Kidney tubule cell (primary cell): ENCODE results near the gene TLN1.

Experiments used
- DNase-seq: peaks from one replicate; pipeline ENCODE4 v3.0.0-alpha.2; 2018; ENCODE audit warnings: low spot score

Gene TLN1

GRCh38 chr9:35728041-35728971 is 3.7 kb downstream of the TLN1 start:
- peak; percentile 87 for DNase-seq

- DNase-seq, result no peak
These were observed 4.3 kb downstream of the TLN1 start for GRCh38 chr9:35727676-35728040.

- DNase-seq, result peak; percentile 75
These were observed 5.1 kb downstream of the TLN1 start for GRCh38 chr9:35726931-35727330.

- no peak for DNase-seq
These were observed 6.6 kb downstream of the TLN1 start for GRCh38 chr9:35725362-35725761.

- DNase-seq, result no peak
These were observed 8.1 kb downstream of the TLN1 start for GRCh38 chr9:35723908-35724307.

- DNase-seq, result no peak
These were observed 8.6 kb downstream of the TLN1 start for GRCh38 chr9:35723426-35723825.

GRCh38 chr9:35719546-35719945 is 12.4 kb downstream of the TLN1 start:
- DNase-seq, result no peak

GRCh38 chr9:35718721-35719511 is 13.1 kb downstream of the TLN1 start:
- no peak for DNase-seq

- no peak for DNase-seq
These were observed 14.7 kb downstream of the TLN1 start for GRCh38 chr9:35717132-35717870.

GRCh38 chr9:35716230-35716629 is 15.8 kb downstream of the TLN1 start:
- DNase-seq, result no peak

- DNase-seq, result no peak
These were observed 17.3 kb downstream of the TLN1 start for GRCh38 chr9:35714579-35715252.

GRCh38 chr9:35714123-35714522 is 17.9 kb downstream of the TLN1 start:
- DNase-seq, result no peak

GRCh38 chr9:35713578-35713977 is 18.4 kb downstream of the TLN1 start:
- DNase-seq, result no peak

- no peak for DNase-seq
These were observed 19.1 kb downstream of the TLN1 start for GRCh38 chr9:35712762-35713400.

- peak; percentile 53 for DNase-seq
These were observed 20.2 kb downstream of the TLN1 start for GRCh38 chr9:35711501-35712428.

- DNase-seq, result no peak
These were observed 21.0 kb downstream of the TLN1 start for GRCh38 chr9:35710818-35711500.

- DNase-seq, result no peak
These were observed 23.8 kb downstream of the TLN1 start for GRCh38 chr9:35708146-35708545.

GRCh38 chr9:35706951-35707350 is 25.0 kb downstream of the TLN1 start:
- no peak for DNase-seq

- DNase-seq, result no peak
These were observed 26.1 kb downstream of the TLN1 start for GRCh38 chr9:35705836-35706430.
